DND-41 (cell line): ENCODE results near the gene CKAP2L.

ENCODE experiments used
- CTCF ChIP-seq: IDR thresholded peaks from 2 replicates; pipeline ENCODE4 v1.5.1; 2012; ENCODE audit warnings: borderline replicate concordance, low read length, moderate library complexity, mild to moderate bottlenecking; ENCODE audit not compliant: poor library complexity, severe bottlenecking; ENCODE audit errors: extremely low read depth
- EZH2 ChIP-seq: IDR thresholded peaks from 3 replicates; pipeline ENCODE4 v1.6.1; 2012; ENCODE audit warnings: borderline replicate concordance, low read depth, mild to moderate bottlenecking, moderate library complexity, low read length, inconsistent platforms; ENCODE audit not compliant: severe bottlenecking

- no peak for TF ChIP-seq CTCF
- no peak for TF ChIP-seq EZH2
Observed at GRCh38 chr2:112714836-112715631, 49.4 kb downstream of the CKAP2L start.
